ENCODE results near the gene MRPL46.
A peak's percentile ranks its signal among the peaks of the same experiment; 100 is the strongest.
"Not testable (repeated sequence)": the region's sequence is repeated elsewhere in the genome, so short reads cannot be mapped to it uniquely, and the experiment has no call there.

Gene MRPL46

GRCh38 chr15:88440021-88440420, 27.2 kb downstream of the MRPL46 start:
- peak; percentile 46 to 70 (median 52) for DNase-seq

- DNase-seq, result no peak
Observed at GRCh38 chr15:88438181-88438580, 29.0 kb downstream of the MRPL46 start.

- DNase-seq, result not testable (repeated sequence)
Observed at GRCh38 chr15:88434106-88434505, 33.1 kb downstream of the MRPL46 start.

- no peak for DNase-seq
Observed at GRCh38 chr15:88433046-88433685, 34.0 kb downstream of the MRPL46 start.

GRCh38 chr15:88431441-88431840, 35.7 kb downstream of the MRPL46 start:
- DNase-seq, result no peak

GRCh38 chr15:88430051-88430450, 37.1 kb downstream of the MRPL46 start:
- no peak for DNase-seq

GRCh38 chr15:88428805-88429605, 38.2 kb downstream of the MRPL46 start:
- DNase-seq, result no peak

GRCh38 chr15:88428053-88428452, 39.1 kb downstream of the MRPL46 start:
- no peak for DNase-seq

- DNase-seq, result no peak
Observed at GRCh38 chr15:88426304-88426703, 40.9 kb downstream of the MRPL46 start.

- DNase-seq, result no peak
Observed at GRCh38 chr15:88423331-88423730, 43.9 kb downstream of the MRPL46 start.

- peak; percentile 11 to 52 (median 41) for DNase-seq
Observed at GRCh38 chr15:88419830-88420229, 47.4 kb downstream of the MRPL46 start.
